DMS 273 treated with DMSO at 0.1 percent for 48 hours (cell line): ENCODE data around the gene IRF6.

ENCODE experiments used
- DNase-seq: peaks from one replicate; lab custom pipeline; 2025; lab: John Stamatoyannopoulos, UW

Gene IRF6

GRCh38 chr1:209759829-209760359 lies 46.0 kb downstream of the IRF6 start:
- DNase-seq = no peak

- no peak for DNase-seq
These were observed 47.5 kb downstream of the IRF6 start for GRCh38 chr1:209758400-209758799.

- no peak for DNase-seq
These were observed 49.1 kb downstream of the IRF6 start for GRCh38 chr1:209756615-209757445.

- DNase-seq = no peak
These were observed 49.9 kb downstream of the IRF6 start, which contains the start of gene TRAF3IP3 for GRCh38 chr1:209755926-209756614. TRAF3IP3 (plus strand) TSS chr1:209756053; CDS start chr1:209760040, 3,987 bp downstream.

- no peak for DNase-seq
These were observed 50.7 kb downstream of the IRF6 start for GRCh38 chr1:209755256-209755655.

- DNase-seq = no peak
These were observed 53.1 kb downstream of the IRF6 start for GRCh38 chr1:209752890-209753289.

GRCh38 chr1:209751627-209752231 lies 54.2 kb downstream of the IRF6 start:
- no peak for DNase-seq

- no peak for DNase-seq
These were observed 56.1 kb downstream of the IRF6 start for GRCh38 chr1:209749670-209750323.

- no peak for DNase-seq
These were observed 56.7 kb downstream of the IRF6 start for GRCh38 chr1:209749205-209749604.

- DNase-seq = no peak
These were observed 57.3 kb downstream of the IRF6 start for GRCh38 chr1:209748620-209749019.

GRCh38 chr1:209747580-209748262 lies 58.2 kb downstream of the IRF6 start:
- no peak for DNase-seq

GRCh38 chr1:209746451-209747165 lies 59.3 kb downstream of the IRF6 start:
- DNase-seq = no peak

GRCh38 chr1:209743145-209743482 lies 62.8 kb downstream of the IRF6 start:
- no peak for DNase-seq

- no peak for DNase-seq
These were observed 63.4 kb downstream of the IRF6 start for GRCh38 chr1:209742409-209743144.

GRCh38 chr1:209741889-209742288 lies 64.1 kb downstream of the IRF6 start:
- no peak for DNase-seq

GRCh38 chr1:209741193-209741592 lies 64.7 kb downstream of the IRF6 start:
- no peak for DNase-seq

- DNase-seq = no peak
These were observed 67.7 kb downstream of the IRF6 start for GRCh38 chr1:209738270-209738669.

- DNase-seq = no peak
These were observed 68.8 kb downstream of the IRF6 start for GRCh38 chr1:209737118-209737505.

- DNase-seq = no peak
These were observed 69.3 kb downstream of the IRF6 start for GRCh38 chr1:209736490-209737117.
